ENCODE results near the gene POLR3C. TPM values are rescaled to one million over a fixed set of nuclear protein-coding genes. Genes with fewer than 3 reads are reported as not detected.
A peak's percentile ranks its signal among the peaks of the same experiment; 100 is the strongest.

The POLR3C gene
- total and polyA plus RNA-seq, 3 donors from 2014 or later, result 56.2 to 73.3 (median 63.8) TPM

DNA sequence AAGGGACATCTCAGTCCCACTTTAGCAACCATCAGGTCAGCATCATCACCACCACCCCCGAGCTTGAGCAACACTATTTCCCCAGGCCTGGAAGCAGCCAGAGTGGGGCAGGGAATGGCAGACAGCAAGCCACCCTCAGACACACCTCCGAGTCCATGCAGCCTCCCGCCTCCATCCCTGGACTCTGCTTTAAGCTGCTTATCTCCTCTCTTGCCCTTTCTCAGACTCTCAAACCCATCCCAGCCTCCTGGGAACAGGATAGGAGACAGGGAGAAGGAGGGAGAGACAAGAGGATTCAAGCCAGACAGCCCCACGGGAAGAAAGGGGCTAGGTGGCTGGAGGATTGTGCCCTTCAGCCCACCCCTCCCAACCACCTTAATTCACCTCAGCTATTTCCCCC, 33.2 kb downstream of the POLR3C start:
- no peaks in the 10 kb centered on the region for H3K27me3 ChIP-seq
- peaks cover 13% of the 10 kb centered on the region for H3K4me1 ChIP-seq
- H3K27ac ChIP-seq, result no peak overlapping the region
- no peaks in the 10 kb centered on the region for H3K36me3 ChIP-seq (ENCODE audit: low read depth, missing control alignments)
- no peak overlapping the region for H3K4me3 ChIP-seq
- TF ChIP-seq POLR2A (IDR thresholded peaks at IDR 0.05) (no peak), CTCF (IDR thresholded peaks at IDR 0.05) (no peak)
- 78 to 89% methylated on average over 4 of the region's 4 CpGs for WGBS, 2 donors
- DNase-seq, result no peak
- intact Hi-C loops (cut with DNase I; ENCODE audit: low total_unique reads), result no loop called here
- H3K9me3 ChIP-seq, result no peaks in the 10 kb centered on the region

DNA sequence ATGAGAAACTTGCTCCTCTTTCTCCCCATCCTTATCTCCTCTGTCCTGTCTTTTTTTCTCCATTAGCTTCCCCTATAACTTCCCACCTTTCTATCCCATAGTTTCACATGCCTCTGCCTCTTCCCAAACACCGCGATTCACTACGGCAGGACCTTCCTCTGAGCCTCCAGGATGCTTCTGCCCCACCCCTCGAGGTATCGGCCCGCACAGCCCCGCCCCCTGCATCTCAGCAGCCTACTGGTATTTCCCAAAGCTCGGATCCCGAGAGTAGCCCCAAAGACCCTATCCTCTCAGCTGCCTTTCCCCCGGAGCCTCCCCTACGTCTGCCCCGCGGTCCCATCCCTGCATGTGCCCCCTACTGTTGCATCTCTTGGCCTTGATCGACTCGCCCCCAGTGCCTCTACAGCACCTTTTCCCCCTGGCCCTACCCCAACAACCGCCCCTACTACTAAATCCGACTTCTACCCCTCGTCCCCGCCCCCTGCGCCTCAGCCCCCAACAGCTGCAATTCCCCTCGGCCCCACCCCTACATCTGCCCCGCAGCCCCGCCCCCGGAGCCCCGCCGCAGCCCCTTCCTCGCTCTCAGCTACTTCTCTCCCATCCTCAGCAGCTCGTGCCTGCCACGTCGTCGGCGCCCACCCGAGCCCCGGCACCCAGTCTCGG, 34.4 kb downstream of the POLR3C start:
- DNase-seq, result peak; percentile 73
- TF ChIP-seq POLR2A (IDR thresholded peaks at IDR 0.05) (no peak), CTCF (IDR thresholded peaks at IDR 0.05) (no peak)
- Histone ChIP-seq H3K36me3 (ENCODE audit: low read depth, missing control alignments) (no peaks in the 10 kb centered on the region), H3K4me3 (peak overlapping the region; percentile 82 to 85), H3K9me3 (no peaks in the 10 kb centered on the region), H3K27me3 (no peaks in the 10 kb centered on the region), H3K4me1 (peaks cover 13% of the 10 kb centered on the region), H3K27ac (peak overlapping the region; percentile 88 to 91)
- intact Hi-C loops (cut with DNase I; ENCODE audit: low total_unique reads), result no loop called here
- 0 to 1% methylated on average over 22 to 35 of the region's 35 CpGs for WGBS, 2 donors

- intact Hi-C loops (cut with DNase I; ENCODE audit: low total_unique reads), result no loop called here
These were observed 35.0 kb downstream of the POLR3C start, which contains the start of gene PIAS3 for GRCh38 chr1:145858901-145859490. PIAS3 (minus strand) TSS chr1:145859081; CDS start chr1:145858990, 91 bp downstream.

GRCh38 chr1:145859491-145860023, 35.6 kb downstream of the POLR3C start:
- Histone ChIP-seq H3K36me3 (ENCODE audit: low read depth, missing control alignments) (no peaks in the 10 kb centered on the region), H3K27ac (peak overlapping the region; percentile 88 to 91), H3K4me1 (peaks cover 13% of the 10 kb centered on the region), H3K27me3 (no peaks in the 10 kb centered on the region), H3K9me3 (no peaks in the 10 kb centered on the region), H3K4me3 (peak overlapping the region; percentile 82 to 85)
- TF ChIP-seq POLR2A (IDR thresholded peaks at IDR 0.05) (no peak), CTCF (IDR thresholded peaks at IDR 0.05) (no peak)
- DNase-seq, result peak; percentile 91
- intact Hi-C loops (cut with DNase I; ENCODE audit: low total_unique reads), result no loop called here
- WGBS, 2 donors, result 0 to 1% methylated on average over 32 to 38 of the region's 41 CpGs

More at GRCh38 chr1:145858901-145859490, 35.0 kb downstream of the POLR3C start, which contains the start of gene PIAS3:
- Histone ChIP-seq H3K4me1 (peaks cover 13% of the 10 kb centered on the region), H3K9me3 (no peaks in the 10 kb centered on the region), H3K27me3 (no peaks in the 10 kb centered on the region), H3K36me3 (ENCODE audit: low read depth, missing control alignments) (no peaks in the 10 kb centered on the region), H3K4me3 (peak within 1 kb of the TSS; percentile 82 to 85), H3K27ac (peak within 1 kb of the TSS; percentile 88 to 91)
- TF ChIP-seq CTCF (IDR thresholded peaks at IDR 0.05) (peak in 1 of 3 experiments; percentile 7), POLR2A (IDR thresholded peaks at IDR 0.05) (peak; percentile 20)
- peak; percentile 97 for DNase-seq
- WGBS, 2 donors, result 1 to 2% methylated on average over 9 to 41 of the region's 42 CpGs
